Stimulated activated CD4-positive, alpha-beta T cell treated with anti-CD3 and anti-CD28 coated beads, Interleukin-1b, Interleukin-23, amount 100 ng/mL, for 4 hours (primary cell): Measurements from ENCODE around the gene NUSAP1.
"Not testable (repeated sequence)": the region's sequence is repeated elsewhere in the genome, so short reads cannot be mapped to it uniquely, and the experiment has no call there.

Source experiments
- DNase-seq, 2 donors: peaks; one replicate each; pipeline ENCODE4 v3.0.0-alpha.2; 2020; ENCODE audit warnings: low read depth in 2 of 2

The NUSAP1 gene

DNA sequence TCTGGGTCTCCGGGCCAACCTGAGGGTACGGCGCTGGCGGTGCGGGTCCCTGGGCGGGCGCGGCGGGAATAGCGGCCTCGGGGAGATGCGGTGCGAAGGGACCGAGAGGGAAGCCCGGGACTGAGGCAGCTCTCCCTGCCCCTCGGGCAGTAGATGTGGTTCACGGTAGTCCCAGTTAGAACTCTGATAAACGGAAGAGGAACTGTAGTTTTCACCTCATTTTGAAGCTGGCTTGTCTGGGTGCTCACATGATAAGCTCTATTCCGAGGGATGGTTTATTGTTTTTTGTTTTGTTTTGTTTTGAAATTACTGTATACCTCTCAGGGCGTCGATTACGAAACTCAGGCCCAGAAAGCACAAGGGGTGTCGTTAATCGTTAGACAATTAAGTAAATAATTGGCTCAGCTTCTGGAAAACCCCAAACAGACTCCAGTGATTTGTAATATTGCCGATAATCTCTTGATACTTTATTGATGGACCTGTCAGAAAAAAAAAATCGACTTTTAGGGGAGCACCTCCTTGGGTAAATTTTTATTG, 413 bp downstream of the NUSAP1 start:
- no peak for DNase-seq

DNA sequence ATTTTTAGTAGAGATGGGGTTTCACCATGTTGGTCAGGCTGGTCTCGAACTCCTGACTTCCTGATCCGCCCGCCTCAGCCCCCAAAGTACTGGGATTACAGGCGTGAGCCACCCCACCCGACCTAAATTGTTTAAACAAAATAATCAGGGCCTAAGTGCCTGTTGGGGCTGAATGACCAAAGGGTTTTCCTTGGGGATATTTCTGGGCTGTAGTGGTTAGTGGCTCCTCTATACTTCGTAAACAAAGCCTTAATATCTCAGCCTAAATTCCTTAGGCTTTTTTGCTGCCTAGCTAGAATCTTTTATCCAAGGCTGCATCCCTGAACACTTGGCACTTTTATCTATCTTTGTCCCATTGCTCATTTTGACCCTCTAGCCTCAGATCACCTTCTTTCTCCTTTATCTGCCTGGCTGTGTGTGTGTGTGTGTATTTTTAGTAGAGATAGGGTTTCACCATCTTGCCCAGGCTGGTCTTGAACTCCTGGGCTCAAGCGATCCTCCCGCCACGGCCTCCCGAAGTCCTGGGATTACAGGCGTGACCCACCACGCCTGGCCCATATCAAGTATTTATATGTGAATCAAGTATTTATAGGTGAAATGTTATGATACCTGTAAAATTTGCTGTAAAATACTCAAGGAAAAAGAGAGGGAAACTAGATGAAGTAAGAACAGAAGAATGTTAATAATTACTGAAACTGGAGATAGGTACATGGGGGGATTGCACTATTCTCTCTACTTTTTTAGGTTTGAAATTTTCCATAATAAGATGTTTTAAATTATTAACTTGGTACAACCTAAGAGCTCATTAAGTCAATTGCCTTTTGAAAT, 1.8 kb downstream of the NUSAP1 start:
- no peak for DNase-seq

DNA sequence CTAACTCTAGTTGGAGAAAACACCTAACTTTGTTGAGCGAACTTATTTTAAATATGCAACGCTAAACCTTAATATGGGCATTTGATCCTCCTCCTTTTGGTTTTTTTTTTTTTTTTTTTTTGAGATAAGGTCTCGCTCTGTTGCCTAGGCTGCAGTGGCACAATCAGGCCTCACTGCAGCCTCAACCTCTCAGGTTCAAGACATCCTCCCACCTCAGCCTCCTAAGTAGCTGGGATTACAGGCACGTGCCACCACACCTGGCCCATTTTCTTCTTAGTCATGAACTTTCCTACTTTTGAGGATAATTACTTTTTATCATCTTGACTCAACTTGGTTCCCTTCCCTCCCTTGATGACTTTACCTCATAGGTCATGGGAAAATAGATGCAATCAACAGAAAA, 3.9 kb downstream of the NUSAP1 start:
- DNase-seq: no peak

DNA sequence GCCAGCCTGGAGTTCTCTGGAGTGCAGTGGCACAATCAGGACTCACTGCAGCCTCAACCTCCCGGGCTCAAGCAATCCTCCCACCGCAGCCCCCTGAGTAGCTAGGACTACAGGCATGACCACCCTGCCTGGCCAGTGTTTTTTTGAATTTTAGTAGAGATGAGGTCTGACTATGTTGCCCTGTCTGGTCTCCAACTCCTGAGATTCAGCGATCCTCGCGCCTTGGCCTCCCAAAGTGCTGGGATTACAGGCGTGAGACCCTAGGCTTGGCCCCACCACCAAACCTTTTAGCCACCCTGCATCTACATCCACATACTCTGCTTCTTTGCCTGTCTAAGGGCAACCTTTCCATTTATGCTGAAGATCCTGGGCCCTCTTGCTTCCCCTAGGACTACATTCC, 4.4 kb downstream of the NUSAP1 start:
- no peak for DNase-seq

DNA sequence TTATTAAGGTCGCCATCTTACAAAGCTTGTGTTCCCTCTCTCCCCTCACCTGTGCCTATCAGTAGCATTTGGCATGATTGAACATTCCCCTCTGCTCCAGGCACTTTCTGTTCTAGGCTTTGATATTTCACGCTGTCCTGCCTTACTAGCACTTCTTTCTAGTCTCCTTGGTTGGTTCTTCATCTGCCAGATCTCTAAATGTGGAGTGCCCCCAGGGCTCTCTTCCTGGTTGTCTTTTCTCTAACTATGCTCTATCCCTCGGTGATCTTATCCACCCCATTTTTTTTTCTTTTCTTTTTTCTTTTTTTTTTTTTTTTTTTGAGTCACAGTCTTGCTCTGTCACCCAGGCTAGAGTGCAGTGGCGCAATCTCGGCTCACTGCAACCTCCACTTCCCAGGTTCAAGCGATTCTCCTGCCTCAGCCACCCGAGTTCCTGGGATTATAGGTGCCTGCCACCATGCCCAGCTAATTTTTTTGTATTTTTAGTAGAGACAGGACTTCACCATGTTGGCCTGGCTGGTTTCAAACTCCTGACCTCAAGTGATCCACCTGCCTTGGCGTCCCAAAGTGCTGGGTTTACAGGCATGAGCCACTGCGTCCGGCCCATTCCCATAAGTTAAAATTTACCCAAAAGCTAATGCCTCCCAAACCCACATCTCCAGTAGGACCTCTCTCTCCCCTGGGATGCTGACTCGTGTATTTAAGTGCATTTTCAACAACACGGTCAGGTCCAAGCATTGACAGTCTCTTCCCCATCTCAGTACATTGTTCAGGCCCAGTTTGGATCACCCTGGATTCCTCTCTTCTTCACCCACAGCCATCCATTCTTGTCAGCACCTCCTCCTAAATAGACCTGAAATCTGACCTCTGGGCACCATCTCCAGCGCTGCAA, 5.2 kb downstream of the NUSAP1 start:
- DNase-seq: no peak

DNA sequence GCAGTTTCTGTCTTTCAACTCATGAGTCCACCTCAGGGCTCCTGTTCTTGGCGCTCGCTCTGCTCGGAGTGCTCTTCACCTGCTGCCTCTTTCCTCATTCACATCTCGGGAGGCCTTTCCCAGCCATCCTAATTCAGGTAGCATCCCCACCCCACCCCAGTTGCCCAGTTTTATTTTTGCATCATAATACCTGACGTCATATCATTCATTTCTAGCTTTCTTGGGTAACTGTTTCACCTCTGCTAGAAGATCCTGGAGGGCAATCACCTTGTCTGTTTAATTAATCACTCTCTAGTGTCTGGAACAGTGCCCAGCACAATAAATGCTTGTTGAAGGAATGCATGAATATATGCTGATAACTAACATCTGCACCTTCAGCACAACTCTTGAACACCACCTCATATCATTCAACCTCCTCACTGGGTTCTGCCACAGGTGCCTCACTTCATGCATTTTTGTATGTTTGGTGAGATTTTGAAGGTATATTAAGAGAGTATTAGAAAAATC, 7.6 kb downstream of the NUSAP1 start:
- DNase-seq: no peak

DNA sequence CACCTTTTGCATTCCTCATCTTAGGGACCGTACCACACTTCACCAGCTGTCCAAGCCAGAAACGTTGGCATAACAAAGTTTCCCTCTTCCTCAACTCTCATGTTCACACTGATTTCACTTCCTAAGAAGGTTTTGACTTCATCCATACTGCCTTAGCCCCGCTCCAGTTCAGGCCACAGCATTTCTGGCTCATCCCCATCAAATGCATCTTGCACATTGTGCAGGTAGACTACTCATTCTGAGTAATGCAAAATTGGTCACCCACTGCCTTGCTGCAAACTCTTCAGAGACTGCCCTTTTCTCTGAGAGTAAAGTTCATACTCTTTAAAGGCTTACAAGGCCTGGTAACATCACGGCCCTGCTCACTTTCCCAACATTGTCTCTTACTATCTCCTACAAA, 8.8 kb downstream of the NUSAP1 start:
- DNase-seq: no peak

DNA sequence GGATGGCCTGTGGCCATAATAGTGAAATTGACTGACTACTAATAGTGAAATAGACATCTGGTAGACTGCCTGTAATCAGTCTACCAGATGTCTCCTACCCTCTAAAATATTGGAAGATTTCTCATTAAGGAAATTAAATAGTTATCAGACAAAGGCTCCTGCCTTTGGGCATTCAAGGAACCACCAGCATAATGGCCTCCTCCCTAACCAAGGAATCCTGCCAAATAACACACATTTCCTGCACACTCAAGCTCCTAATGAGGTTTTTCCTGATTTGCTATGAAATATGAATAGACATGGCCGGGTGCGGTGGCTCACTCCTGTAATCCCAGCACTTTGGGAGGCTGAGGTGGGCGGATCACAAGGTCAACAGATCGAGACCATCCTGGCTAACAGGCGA, 14.6 kb downstream of the NUSAP1 start:
- no peak for DNase-seq

DNA sequence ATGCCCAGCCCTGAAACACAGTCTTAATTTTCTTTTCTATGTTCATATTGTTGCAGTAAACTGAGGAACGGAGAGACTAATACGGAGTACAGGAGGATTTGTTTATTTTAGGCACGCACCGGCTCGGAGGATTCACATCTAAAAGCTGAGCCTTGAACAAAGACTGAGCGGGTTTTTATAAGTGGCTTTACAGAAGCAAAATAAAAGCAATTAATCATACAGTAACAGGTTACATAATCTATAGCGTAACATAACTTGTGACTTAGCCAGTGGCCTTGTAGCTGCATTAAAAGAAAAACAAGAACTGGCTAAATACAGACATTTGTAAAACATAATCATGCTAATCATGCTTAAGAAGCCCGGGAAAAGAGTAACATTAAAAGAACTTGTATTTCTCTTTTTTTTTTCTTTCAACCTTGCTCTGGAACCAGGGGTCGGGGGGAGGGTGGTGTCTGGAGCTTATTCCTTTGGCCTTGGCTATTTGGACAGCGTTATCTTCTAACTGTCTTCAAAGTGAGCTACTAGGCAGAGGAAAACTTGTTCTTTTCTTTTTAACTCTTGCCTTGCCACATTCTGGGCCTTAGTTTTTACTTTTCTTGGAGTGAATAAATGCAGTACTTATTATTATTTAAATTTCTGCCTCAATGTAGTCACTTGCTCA, 17.5 kb downstream of the NUSAP1 start:
- no peak for DNase-seq

DNA sequence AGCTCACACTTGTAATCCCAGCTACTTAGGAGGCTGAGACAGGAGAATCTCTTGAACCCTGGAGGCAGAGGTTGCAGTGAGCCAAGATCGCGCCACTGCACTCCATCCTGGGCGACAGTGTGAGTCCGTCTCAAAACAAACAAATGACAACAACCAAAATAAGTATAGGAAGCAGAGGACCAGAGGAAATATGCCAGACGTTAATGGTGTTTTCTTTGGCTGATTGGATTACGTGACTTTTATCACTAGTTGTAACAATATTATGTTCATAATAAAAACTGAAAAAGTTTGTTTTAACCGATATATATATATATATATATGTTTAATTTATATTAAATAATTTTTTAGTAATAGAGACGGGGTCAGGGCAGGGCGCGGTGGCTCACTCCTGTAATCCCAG, 21.7 kb downstream of the NUSAP1 start:
- no peak for DNase-seq

DNA sequence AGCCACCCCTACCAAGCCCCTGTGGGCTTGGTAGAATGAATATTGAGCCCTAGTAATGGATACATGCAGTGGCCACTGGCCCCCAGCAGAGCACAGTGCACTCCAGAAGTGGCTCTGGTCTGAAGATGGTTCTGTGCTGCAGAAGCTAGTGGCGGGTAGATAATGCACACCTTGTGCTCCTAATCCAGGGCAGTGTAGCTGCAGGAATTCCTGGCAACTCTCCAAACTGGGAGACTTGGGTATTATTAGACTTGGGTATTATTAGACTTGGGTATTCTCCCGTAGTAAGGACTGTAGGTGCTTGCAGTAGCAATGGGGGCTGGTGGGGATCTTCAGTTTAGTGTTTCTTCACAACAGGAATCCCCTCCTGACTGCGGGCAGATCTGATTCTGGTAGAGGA, 34.7 kb downstream of the NUSAP1 start:
- DNase-seq: no peak

DNA sequence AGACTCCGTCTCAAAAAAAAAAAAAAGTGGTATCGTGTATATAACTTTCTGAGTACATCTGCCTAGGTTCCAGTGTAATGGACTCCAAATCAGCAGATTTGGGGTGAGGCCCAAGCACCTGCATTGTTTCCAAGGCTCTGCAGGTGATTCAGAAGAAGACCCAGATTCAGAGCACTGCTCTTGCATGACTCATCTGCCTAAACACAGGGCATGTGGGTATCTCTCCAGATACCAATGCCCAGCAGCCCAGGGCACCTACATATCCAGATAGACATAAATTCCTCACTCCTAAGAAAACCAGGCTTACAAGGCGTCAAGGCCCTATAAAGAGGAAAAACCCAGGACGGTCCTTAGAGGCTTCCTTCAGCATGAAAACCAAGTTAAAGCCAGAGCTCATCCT, 45.3 kb downstream of the NUSAP1 start:
- DNase-seq: no peak

DNA sequence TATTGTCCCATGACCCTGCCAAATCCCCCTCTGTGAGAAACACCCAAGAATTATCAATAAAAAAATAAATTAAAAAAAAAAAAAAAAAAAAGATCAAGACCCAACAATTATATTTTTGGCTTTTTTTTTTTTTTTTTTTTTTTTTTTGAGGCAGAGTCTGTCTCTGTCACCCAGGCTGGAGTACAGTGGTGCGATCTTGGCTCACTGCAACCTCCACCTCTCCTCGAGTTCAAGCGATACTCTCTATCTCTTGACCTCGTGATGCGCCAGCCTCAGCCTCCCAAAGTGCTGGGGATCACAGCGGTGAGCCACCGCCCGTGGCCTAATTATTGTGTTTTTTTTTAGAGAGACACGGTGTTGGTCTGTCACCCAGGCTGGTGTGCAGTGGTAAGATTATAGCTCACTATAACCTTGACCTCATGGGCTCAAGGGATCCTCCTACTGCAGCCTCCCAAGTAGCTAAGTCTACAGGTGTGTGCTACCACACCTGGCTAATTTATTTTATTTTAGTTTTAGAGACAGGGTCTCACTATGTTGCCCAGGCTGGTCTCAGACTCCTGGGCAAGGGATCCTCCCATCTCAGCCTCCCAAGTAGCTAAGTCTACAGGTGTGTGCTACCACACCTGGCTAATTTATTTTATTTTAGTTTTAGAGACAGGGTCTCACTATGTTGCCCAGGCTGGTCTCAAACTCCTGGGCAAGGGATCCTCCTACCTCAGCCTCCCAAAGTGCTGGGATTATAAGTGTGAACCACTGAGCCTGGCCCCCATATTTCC, 51.5 kb downstream of the NUSAP1 start:
- not testable (repeated sequence) for DNase-seq

DNA sequence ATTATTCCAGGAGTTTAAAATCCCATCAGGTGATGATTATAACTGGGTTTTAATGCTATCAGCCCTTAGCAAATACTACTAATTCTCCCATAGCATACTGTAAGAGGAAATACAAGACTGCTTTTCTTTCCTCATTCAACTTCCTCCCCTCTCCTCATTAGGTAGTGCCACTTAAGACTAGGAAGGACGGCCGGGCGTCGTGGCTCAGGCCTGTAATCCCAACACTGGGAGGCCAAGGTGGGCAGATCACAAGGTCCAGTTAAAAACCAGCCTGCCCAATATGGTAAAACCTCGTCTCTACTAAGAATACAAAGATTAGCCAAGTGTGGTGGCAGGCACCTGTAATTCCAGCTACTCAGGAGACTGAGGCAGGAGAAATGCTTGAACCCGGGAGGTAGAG, 55.0 kb downstream of the NUSAP1 start:
- no peak for DNase-seq

DNA sequence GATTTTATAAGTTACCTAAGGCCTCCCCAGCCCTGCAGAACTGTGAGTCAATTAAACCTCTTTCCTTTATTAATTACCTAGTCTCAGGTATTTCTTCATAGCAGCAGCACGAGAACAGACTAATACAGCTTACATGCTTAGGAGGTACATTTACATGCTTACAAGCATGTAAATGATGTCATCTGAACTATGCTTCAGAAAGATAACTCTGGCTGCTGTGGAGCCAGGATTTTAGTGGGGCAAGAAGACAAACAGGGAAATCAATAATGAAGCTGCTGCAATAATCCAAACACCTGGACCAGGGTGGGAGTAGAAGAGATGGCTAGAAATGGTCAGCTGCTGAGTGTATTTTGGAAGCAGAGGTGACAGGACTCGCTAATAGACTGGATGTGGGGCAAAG, 60.0 kb downstream of the NUSAP1 start:
- no peak for DNase-seq

DNA sequence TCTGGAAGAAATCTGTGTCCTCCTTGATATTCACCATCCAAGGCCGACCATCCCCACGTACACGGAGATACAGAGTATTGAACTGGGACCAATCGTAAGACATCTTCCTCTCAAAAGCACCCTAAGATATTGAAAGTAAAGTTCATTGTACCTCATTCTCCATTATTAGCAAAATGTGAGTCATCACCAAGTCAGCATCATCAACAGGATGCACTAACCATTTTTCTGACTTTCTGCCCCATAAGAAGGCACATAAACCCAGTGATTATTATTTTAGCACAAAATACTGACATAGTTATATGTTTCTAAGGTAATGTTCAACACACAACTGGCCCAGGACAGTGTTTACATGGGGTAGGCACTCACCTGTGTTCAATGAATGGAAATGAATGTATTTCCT, 62.2 kb downstream of the NUSAP1 start:
- DNase-seq: no peak

DNA sequence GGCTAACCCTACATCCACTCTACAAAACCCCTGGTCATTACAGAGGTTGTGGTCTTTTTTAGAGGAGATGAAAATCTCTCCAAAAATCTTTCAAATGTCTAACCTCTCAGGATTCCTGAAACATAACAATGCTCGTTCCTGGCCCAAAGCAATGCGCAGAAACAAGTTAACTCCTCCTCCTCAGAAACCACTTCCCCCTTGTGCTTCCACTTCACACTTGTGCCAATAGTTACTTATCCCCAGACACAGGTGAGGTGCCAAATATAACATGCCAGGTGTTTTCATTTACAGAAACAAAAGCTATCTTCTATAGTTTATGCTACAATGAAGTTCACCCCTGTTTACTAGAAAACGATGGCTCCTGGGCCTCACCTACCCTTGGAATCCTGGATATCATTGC, 63.4 kb downstream of the NUSAP1 start:
- no peak for DNase-seq

DNA sequence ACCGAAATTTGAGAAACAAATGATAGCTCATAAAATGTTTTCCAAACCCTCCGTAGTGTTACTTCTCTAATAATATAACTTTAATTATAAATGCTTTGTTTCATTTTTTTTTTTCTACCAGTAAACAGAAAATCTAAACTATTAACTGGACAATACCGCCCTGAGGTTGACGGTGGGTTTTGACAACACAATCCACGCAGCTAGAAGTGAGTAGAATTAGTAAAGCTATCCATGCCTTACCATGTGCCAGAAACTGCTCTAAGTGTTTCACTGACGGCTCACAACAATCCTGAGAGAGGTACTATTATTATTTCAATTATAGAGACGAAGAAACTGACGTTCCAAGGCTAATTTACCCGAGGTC, 69.2 kb downstream of the NUSAP1 start:
- no peak for DNase-seq

DNA sequence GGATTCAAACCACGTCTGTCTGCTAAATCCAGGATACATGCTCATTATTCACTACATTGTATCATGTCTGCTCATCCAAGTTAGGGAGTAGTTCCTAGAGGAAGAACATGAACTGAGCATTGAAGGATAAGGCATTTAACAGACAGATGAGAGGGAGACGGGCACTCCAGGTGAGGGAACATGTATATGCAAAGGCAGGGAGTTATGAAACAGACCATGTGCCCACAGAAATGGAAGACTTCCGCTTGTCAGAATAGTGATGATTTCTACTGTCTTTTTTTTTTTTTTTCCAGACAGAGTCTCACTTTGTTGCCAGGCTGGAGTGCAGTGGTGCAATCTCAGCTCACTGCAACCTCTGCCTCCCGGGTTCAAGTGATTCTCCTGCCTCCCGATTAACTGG, 74.7 kb downstream of the NUSAP1 start:
- no peak for DNase-seq

DNA sequence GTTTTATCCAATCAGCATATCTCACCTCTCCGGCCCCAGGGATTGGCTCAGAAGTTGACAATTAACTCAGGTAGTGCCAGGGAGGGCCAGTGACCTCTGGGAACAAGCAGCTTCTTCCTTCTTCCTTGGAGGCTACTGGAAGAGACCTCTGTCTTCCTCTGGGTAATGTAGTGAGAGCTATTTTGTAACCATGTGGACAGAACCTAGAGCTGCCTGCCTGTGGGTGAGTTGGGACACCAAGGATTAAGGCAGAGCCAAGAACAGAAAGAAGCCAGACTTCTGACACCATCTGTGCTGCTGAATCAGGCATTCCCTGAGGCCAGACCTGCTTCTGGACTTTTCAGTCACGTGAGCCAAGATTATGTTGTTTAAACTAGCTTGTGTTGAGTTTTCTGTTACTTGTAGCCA, 75.6 kb downstream of the NUSAP1 start:
- no peak for DNase-seq

DNA sequence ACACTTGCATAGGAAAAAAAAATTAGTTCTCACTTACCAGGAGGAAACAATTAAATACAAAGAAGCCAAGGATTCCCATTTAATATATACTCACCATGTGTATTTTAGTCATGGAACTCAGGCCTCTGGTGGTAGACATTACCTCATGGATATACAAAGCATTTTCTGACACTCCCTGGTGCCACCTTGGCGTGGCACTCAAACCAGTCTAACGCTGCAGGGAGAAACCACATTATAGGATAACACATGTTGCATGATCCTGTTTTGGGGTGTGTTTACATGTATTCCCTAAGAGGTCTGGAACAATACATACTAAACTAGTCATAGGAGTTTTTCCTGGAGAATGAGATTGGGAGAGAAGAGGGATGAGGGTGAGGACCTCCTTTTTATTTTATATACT, 78.3 kb downstream of the NUSAP1 start:
- DNase-seq: no peak
